Suprapubic skin (tissue), 3 donors: Measurements from ENCODE around the gene DNAAF8.

Source experiments
- POLR2A ChIP-seq, 2 donors: fragments of 450-650 bp; IDR thresholded peaks; one replicate each; pipeline ENCODE4 v1.6.1; 2017; ENCODE audit warnings: antibody characterized with exemption in 2 of 2, mild to moderate bottlenecking in 2 of 2, moderate library complexity in 2 of 2
- TF ChIP-seq, protein P1 (sequence below), 2 donors: fragments of 200-600 bp in 1 of 2; fragments of 450-650 bp in 1 of 2; sonication (generic) in 1 of 2; IDR thresholded peaks; one replicate each; pipeline ENCODE4 v1.5.1; 2016 to 2019; ENCODE audit warnings: antibody characterized with exemption in 2 of 2, mild to moderate bottlenecking in 1 of 2, moderate library complexity in 1 of 2

DNA sequence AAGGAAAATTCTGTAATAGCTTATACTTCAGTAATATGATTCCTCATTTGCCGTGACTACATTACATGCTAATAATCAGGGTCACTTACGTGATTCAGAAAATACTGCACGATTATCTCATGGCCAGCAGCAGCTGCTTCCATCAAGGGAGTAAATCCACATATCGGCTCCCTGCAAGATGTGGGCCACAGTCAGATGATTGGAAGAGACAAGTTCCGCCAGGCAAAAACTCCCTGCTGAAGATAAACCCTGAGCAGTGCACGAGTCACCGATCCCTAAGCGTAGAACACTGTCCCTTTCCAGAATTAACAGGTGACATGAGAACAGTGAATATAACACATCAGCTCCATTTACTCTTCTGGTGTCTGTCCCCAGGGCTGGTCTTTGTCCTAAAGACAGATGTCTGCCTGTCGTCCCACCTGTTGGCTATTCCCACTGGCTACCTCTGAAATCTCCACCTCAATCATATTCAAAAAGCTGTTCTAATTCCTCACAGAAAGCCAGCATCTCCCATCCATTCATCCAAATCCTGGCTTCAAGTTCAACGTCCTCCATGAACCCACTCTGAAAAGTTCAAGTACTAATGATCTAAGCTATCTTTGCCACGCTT, 9.6 kb upstream of the DNAAF8 start:
- TF ChIP-seq, protein P1, sequence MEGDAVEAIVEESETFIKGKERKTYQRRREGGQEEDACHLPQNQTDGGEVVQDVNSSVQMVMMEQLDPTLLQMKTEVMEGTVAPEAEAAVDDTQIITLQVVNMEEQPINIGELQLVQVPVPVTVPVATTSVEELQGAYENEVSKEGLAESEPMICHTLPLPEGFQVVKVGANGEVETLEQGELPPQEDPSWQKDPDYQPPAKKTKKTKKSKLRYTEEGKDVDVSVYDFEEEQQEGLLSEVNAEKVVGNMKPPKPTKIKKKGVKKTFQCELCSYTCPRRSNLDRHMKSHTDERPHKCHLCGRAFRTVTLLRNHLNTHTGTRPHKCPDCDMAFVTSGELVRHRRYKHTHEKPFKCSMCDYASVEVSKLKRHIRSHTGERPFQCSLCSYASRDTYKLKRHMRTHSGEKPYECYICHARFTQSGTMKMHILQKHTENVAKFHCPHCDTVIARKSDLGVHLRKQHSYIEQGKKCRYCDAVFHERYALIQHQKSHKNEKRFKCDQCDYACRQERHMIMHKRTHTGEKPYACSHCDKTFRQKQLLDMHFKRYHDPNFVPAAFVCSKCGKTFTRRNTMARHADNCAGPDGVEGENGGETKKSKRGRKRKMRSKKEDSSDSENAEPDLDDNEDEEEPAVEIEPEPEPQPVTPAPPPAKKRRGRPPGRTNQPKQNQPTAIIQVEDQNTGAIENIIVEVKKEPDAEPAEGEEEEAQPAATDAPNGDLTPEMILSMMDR (IDR thresholded peaks at IDR 0.05) = no peak
- TF ChIP-seq POLR2A (IDR thresholded peaks at IDR 0.05) = no peak
